ENCODE results near the gene NKX1-1. TPM values are rescaled to one million over a fixed set of nuclear protein-coding genes. Genes with fewer than 3 reads are reported as not detected.

NKX1-1 gene
- total and polyA plus RNA-seq, 9 of the 15 experiments (the other 6 are each of a cell fraction or from before 2014, with no cell fraction given), result not detected

- TF ChIP-seq REST (IDR thresholded peaks at IDR 0.05; ENCODE audit: borderline replicate concordance) (no peak), REST (CRISPR knock-in tag; IDR thresholded peaks at IDR 0.05; ENCODE audit: low read depth) (no peak), ZNF146 (CRISPR knock-in tag; IDR thresholded peaks at IDR 0.05; ENCODE audit: unreplicated experiment) (no peak), DIDO1 (tag; IDR thresholded peaks at IDR 0.05; ENCODE audit: low read depth) (no peak), SRSF7 (optimal IDR thresholded peaks at IDR 0.05; ENCODE audit: low read depth, low read length) (no peak), BCLAF1 (IDR thresholded peaks at IDR 0.05; ENCODE audit: borderline replicate concordance in 1 of 2, control insufficient read depth in 1 of 2, low read depth in 2 of 2, low read length in 1 of 2) (no peak), NRF1 (conservative IDR thresholded peaks at IDR 0.05 in 1 of 2, IDR thresholded peaks at IDR 0.05 in 1 of 2) (no peak), EP400 (IDR thresholded peaks at IDR 0.05) (no peak), ZBTB49 (CRISPR knock-in tag; IDR thresholded peaks at IDR 0.05; ENCODE audit: borderline replicate concordance) (no peak), PHTF2 (CRISPR knock-in tag; IDR thresholded peaks at IDR 0.05) (no peak)
These were observed 35.7 kb downstream of the NKX1-1 start (continued) for GRCh38 chr4:1370321-1371124.

All from K562 (cell line).